NCI-H128 (cell line): ENCODE results near the gene PNMA8B.

ENCODE experiments used
- DNase-seq: peaks from one replicate; lab custom pipeline; 2025; ENCODE audit not compliant: unreplicated experiment; lab: John Stamatoyannopoulos, UW

The PNMA8B gene

GRCh38 chr19:46460055-46460454, 35.6 kb downstream of the PNMA8B start:
- no peak for DNase-seq

DNA sequence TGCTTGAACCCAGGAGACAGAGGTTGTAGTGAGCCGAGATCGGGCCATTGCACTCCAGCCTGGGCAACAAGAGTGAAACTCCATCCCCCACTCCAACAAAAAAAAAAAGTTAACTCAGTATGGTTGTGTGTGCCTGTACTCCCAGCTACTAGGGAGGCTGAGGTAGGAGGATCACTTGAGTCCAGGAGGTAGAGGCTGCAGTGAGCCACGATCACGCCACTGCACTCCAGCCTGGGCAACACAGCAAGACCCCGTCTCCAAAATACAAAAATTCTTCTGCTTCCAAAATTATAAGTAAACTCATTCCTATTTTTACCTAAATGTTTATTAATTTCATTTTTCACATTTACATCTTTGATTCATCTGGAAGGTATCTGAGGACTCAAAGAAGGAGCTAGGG, 38.7 kb downstream of the PNMA8B start:
- no peak for DNase-seq

DNA sequence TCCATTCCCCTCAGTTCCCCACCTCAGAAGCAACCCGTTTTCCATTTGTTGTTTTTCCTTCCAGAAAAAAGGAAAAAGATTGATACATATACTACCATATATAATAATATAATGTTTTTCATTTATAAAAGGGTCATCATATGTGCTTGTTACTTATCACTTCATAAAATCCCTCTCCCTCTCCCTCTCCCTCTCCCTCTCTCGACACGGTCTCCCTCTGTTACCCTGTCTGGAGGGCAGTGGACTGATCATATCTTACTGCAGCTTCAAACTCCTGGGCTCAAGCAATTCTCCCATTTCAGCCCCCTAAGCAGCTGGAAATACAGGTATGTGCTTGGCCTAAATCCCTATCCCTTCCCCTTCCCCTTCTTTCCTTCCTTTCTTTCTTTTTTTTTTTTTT, 41.4 kb downstream of the PNMA8B start:
- no peak for DNase-seq

GRCh38 chr19:46453661-46454060, 42.0 kb downstream of the PNMA8B start:
- no peak for DNase-seq

DNA sequence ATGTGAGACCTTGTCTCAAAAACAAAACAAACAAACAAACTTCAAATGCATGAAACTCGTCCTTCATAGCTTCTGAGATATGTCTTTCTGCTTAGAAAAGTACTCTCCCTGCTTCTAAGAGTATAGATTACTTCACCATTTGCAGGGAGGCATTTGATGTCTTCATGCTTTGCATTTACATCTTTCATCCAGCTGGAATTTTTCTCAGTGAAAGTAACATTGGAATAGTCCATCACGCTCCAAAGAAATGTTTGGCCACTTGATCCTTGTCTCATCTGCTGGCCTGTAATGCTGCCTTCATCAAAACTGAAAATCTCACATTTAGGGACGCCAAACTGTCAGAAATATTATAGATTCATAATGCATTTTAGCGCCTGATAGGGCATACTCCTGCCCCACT, 43.5 kb downstream of the PNMA8B start:
- DNase-seq = no peak

DNA sequence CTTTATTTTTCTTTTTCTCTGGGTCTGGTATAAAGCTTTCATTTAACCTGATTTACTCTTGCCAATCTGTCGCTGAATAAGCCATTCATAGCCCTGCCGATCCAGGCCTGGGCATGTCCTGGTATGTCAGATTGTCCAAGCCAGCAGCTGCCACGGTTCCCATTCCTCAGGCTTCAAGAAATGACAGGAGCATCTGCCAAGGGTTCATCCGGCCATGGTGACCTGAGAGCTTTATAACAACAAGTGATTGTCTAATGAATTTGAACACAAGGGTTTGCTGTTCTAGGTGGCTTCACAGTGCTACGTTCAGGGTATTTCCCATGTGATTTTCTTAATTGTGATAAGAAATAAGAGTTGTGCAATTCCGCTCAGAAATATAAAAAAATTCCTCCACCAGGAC, 44.3 kb downstream of the PNMA8B start:
- DNase-seq = no peak

DNA sequence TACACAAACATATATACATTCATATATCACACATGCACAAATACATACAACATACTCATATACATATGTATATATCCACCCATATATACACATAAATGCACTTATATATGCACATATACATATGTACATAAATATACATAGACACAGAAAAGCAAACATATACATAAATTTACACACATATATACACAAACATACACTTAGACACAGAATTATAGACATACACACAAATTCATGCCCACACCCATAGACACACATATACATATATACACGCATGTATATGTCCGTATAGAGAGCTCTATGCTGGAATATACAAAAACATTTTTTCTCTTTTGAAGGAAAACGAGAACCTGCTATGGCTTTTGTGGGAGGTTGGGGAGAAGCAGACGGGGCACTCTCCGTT, 44.9 kb downstream of the PNMA8B start:
- DNase-seq = no peak

DNA sequence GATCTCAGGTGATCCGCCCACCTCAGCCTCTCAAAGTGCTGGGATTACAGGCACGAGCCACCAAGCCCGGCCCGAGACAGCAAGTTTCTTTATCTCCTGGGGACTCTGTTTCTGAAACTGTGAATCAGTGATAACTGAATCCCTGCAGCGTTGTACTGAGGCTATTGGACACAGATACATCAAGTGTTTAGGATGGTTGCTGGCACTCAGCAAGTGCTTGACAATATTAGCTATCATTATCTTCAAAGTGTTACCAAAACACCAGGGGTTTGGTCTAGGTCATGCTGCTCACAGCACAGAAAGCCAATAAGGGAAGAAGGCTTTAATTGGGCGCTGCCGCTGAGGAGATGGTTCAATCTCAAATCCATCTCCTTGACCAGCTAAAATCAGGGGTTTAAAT, 46.4 kb downstream of the PNMA8B start:
- DNase-seq = no peak

DNA sequence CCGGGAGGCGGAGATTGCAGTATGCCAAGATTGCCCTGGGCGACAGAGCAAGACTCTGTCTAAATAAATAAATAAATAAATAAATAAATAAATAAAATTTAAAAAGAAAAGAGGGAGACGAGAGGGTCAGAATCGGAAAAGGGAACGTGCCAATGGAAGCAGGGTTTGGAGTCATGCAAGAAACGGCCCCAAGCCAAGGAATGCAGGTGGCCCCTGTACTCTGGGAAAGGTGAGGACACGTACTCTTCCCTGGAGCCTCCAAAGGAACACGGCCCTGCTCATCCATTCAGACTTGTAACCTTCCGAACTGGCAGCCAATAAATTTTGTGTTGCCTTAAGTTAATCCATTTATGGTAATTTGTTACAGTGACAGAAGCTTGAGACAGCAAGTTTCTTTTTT, 47.1 kb downstream of the PNMA8B start:
- no peak for DNase-seq

DNA sequence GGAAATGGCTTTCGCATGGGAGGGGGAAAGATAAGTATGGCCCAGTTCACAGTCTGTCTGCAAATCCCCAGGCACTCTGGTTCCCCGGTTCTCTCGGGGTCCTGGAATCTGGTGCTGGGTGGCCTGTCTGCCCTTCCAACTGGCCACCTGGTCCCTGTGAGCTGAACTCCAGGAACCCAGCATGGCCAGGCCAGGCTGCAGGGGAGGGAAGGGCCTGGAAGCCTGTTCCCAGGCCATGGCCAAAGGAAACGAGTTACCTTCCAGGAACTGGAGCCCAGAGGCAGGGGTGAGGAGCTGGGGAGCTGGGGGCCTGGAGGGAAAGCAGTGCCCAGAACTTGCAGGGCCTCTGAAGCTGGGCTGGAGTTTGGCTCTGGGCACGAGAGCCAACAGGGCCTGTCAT, 47.8 kb downstream of the PNMA8B start:
- DNase-seq = no peak

- no peak for DNase-seq
Observed at GRCh38 chr19:46447006-46447405, 48.7 kb downstream of the PNMA8B start.

DNA sequence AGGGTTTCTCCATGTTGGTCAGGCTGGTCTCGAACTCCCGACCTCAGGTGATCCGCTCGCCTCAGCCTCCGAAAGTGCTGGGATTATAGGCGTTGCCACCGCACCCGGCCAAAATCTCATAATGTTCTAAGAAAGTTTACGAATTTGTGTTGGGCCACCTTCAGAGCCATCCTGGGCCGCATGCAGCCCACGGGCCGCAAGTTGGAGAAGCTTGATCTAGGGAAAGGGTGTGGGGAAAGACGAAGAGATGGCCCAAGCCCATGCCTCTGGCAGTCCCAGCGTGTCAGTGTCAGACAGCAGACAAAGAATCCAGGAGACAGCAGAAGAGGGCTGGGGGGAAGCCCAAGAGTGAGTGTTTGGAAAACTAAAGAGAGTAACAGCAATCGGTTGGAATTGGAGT, 49.6 kb downstream of the PNMA8B start:
- DNase-seq = no peak

- DNase-seq = no peak
Observed at GRCh38 chr19:46442808-46443450, 52.7 kb downstream of the PNMA8B start.

- DNase-seq = no peak
Observed at GRCh38 chr19:46441866-46442265, 53.8 kb downstream of the PNMA8B start.
